ENCODE measurements around the gene MAGI1.
"Not testable (repeated sequence)": the region's sequence is repeated elsewhere in the genome, so short reads cannot be mapped to it uniquely, and the experiment has no call there.

MAGI1 gene

DNA sequence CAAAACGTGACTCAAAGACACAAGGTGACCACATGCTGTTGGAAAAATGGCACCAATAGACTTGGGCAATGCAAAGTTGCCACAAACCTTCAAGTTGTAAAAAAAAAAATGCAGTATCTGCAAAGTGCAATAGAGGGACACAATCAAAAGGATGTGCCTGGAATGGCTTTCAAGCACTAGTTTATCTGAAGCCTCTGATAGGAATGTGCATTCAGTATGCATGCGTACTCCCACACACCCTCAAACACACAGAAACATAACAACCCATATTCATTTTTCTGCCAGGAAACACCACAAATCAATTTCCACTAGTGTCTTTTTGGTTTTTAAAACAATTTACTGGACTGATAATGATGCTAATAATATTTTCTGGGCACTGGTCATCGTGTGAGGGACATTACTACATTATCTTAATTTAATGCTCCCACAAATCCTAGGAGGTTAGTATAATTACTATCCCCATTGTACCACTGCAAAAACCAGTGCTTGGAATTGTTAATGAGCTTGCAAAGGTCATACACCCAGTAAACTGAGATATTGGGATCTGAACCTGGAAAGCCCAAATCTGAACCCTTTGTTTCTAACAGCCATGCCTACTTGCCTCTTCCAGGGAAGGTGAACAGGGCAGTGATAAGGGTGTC is 298.7 kb downstream of the MAGI1 start:
- no peak for DNase-seq

DNA sequence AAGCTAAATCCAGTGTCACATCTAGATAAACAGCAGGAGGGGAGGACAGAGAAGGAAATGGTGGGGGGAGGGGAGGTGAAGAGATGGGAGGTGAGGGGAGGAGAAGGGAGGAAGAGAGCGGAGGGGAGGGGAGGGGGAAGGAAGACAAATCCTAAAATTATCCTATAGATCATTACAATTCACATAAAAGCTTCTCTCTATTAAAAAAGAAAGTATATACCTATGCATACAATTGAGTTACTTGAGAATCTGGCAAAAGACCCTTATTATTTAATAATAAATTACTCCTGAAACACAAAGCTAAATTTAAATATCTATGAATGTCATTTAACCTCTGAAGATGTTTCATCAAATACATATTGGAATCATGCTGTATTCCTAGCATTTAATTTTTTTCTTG is 303.9 kb downstream of the MAGI1 start:
- DNase-seq, result no peak

DNA sequence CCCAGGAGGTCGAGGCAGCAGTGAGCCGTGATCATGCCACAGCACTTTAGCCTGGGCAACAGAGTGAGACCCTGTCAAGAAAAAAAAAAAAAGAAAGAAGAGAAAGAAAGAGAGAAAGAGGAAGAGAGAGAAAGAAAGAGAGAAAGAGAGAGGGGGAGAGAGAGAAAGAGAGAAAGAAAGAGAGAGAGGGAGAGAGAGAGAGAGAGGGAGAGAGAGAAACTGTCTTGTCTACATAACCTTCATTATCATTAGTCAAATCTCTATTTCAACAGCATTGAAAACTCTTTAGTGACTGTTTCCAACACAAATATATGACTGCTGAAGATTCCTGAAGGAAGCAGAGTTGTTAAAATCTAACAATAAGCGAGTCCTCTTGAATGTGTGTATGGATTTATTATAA is 304.3 kb downstream of the MAGI1 start:
- DNase-seq, result no peak

DNA sequence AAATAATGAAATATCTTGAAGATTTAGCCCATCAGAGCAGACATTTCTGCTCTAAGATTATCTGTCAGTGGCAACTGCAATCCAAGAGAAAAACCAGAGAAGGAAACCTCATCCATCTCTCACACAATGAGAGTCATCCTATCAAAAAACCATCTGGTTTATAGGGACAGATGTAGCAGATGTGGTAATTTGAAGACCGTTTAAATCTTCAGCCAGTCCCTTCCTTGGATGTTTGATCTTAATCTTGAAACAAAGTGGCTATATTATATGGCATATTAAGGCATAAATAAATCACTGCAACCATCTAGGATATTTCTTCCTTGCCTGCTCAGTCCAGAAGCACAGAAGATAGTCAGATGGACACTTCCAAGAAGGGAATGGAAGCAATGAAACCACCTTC is 305.3 kb downstream of the MAGI1 start:
- no peak for DNase-seq

DNA sequence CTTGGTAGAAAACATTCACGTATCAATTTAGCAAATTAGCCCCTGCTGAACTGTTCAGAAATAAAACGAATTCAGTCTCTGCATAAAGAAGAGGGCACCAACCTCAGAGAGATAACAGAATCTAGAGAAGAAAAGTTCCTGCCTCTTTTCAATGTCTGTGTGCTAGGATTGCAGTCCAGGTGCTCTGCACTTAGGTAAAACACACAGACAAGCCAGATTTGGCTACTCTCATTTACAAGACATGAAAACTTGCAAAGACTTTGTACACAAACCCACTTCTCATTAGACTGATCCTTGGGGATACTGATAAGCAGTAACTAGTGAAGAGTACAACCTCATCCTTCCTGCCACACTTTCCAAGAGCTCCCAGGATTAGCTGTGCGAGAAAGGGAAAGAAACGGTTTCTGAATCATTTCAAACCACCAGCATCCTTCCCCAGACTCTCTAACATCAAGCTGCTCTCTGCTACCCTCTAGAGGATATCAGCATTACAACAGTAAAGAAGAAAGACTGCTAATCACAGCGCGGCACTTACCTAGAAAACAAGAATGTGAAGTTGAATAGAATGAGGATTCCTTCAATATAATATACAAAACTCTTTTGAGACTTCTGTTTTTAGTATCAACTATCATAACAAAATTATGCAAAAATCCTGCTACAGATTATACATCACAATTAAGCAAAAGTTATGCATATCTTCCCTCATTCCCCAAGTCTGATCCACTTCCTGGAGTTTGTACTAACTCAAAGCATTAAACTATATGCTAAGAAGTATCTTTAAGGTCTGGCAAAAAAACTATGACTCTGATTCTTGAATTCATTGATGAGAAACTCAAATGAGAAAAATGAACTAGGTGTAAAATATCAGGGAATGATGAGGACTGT is 306.4 kb downstream of the MAGI1 start:
- DNase-seq, result no peak

DNA sequence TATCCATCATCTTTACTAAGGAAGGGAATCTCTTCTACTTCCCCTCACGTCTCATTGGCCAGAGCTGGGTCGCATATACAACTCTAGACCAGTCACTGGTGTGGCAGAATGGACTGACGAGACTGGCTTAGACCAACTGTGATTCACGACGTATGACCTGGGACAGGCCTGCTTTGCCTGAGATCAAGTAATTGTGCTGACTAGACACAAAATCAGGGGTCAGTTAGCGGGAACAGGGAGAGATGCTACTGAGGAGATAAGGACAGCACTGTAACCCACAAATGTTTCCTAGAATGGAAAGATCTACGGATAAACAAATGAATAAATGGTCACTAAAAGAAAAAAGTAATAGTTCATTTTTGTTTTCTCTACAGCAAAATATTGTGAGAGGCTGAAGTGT is 308.3 kb downstream of the MAGI1 start:
- no peak for DNase-seq

DNA sequence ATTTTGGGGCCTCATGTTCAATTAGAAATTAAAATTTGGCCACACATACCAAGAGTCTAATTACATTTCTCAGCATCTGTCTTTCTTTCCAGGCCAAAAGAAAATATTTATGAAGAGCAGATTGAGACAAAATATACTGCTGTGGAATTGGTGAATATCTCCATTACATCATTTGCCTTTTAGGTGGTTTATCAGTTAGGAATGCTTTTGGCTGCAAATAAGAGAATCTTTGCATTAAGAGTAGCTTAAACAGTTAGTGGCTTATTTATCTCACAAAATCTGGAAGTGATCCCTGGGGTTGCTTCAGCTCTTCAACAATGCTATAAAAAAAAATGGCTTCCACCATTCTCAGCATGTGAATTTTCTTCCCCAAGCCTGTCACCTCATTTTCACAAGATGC is 308.7 kb downstream of the MAGI1 start:
- DNase-seq, result no peak

DNA sequence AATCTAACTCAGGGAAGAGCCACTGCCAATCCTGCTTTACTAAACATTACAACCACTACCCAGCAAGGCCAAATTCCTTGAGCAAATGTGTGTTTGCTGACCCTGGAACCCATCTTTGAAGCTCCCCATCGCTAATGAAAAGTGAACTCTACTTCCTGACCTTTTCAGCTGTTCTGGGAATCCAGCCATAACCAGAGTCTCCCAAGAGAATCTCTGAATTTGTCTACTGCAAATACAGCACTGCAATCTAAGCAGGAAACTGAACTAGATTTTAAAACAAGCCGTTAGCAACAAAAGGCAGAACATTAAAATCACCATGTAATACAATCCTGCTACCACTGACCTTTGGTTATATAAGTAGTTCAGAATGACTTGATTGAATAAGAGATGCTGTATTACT is 309.2 kb downstream of the MAGI1 start:
- no peak for DNase-seq

DNA sequence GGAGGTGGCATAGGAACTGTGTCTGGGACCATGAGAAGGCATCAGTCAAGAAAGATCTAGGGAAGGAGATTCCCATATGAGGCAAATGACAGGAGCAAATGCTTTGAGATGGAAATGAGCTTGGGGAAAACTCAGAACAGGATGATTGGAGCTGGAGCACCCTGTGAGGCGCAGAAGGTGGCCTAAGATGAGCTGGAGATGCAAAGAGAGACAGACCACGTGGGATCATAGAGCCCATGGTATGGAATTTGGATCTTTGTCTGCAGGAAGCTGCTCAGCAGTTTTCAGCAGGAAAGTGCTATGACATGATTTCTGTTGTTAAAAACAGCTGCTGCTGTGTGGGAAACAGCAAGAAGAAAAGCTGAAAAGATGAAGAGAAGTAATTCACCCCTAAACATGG is 310.6 kb downstream of the MAGI1 start:
- DNase-seq, result no peak

DNA sequence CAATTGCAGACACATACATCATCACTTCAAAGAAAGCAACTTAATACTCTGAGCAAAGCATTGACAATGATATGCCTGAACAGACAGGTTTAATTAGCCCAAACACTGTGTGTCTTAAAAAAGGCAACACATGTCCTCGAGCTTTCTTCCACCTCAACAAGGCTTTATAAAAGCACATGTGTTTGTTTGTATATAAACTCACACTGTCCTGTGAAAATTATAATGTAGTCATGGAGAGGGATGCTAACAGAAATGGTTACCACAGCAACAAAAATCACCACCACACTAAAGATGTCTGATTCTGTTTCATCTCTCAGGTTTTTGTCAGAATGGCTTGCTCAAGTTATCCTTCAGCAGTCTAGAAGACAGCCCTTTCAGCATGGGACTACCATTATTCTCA is 314.7 kb downstream of the MAGI1 start:
- DNase-seq, result no peak

DNA sequence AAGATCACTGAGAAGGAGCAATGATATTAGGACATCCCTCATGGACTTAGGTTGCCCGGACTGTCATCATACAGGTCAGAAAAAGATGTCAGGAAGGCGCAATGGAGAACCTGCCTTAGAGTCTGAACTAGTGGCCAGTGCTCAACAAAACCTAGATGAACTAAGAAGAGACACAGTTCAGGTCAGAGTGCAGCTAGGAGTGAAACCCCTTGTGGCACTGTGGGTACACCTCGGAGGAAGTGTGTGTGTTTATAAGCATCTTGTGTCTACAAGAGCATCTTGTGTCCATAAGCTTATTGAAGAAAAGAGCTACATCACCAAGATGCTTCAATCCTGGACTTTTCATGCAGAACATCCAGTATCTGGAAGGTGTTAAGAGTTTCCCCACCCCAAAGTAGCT is 315.7 kb downstream of the MAGI1 start:
- no peak for DNase-seq

DNA sequence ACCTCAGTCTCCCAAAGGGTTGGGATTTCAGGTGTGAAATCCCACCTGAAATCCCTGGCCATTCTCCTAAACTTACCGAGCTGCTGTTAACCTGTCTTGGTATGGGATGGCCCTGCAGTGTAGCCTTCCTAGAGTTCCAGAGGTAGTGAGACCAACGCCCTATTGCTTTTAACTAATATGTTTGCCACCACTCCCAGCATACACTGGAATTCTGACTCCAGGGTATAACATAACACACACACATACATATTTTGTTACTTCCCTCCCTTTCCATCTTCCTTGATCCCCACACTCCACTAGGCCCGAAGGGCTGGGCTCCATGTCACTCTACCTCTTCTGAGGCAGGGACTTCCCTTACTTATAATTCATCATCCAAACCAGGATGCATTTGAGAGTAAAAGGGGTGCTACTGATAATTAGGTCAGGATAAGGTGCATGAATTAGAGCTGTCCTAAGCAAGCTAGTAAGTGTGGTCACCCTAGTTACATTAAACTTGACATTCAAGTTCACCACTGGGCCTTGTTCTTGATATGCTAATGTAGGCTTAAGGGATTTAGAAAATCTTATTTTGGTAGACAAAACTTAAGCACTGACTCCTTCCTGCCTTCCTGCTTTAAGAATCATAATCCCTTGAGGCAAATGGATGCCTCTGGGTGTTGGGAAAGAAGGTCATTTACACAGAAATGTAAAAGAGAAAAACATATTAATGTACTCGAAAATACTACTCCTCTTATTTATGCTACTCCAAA is 317.6 kb downstream of the MAGI1 start:
- DNase-seq, result no peak

DNA sequence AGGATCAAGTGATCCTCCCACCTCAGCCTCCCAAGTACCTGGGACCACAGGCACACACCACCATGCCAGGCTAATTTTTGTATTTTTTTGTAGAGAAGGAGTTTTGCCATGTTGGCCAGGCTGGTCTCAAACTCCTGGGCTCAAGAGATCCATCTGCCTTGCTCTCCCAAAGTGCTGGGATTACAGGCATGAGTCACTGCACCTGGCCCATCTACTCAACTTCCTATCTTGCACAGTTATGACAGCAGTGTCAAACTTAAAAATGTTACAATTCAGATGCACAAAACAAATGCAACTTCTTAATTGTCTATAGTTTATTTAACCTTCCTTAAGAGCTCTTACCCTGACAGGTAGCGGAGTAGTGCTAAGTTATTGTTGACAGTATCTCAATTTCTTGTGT is 319.1 kb downstream of the MAGI1 start:
- not testable (repeated sequence) for DNase-seq

DNA sequence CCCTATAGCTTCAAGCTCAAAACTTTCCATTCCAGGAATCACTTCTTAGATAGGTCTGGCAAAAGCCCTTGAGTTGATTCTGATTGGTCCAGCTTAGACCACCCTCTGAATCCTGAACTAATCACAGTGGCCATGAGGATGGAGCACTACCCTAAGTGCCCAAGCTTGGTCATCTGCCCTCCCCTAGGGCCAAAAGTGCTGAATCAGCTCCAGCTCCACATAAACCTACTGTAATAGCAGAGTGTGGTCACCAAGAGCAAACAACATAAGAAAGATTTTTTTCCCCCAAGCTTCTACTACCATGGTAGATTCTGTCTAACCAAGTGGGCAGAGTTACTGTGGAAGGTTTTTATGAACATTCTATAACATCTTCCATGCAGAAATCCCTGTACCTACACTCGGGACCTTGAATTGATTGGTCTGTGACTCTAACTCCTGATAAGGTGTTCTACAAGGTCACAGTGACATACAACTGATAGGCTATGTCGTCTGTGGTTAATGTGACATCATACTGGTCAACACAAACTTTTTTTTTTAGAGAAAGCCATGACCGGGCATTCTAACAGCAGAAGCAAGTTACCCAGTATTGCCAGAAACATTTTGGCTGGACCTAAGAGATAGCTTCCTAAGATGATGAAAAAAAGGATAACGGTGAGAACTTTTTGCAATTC is 320.9 kb downstream of the MAGI1 start:
- DNase-seq, result no peak

DNA sequence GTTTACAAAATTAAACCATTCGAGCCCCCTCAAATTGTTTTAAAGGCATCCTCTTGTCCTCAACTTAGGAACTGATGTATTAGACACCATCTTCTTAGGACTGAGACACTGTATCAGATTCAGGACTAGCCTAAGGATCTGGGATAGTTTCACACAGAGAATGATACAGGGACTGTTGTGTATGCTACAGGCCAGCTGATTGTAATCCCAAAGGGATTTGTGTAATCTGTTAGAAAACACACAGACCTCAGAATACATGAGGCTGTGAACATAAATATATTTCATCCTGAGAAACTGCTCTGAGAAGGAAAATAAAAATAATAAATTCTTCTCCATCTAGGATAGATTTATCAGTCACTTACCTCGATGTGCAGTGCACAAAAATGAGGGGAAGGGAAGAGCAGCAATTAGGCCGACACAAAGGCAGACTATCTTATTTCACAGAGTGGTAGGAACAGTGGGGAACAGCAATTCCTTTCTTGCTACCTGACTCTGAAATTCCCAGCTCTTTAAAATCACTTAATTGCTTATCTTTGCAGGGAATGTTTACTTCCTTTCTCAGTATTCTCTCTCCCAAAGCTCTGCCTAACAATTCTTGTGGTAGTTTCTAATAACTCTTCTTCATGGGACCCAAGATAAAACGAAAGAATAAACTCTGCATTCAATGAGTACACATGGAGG is 322.5 kb downstream of the MAGI1 start:
- DNase-seq, result no peak

DNA sequence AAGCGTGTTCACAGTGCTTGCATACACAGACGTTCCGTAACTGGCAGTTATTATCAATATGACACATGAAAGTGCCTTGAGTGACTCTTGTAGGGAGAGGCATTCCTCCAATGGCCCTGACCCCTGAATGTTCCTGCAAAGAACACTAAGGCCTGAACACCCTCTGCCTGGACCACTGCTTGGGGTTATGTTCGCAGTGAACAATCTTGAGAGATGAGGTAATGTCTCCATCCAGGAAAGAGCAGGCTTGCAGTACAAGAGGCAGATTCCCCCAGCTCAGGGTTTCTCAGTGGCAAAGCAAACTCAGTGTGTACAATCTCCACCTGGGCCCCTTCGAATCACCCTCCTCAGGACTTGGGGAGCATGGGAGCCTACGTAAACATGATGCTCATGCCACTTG is 324.6 kb downstream of the MAGI1 start:
- no peak for DNase-seq

DNA sequence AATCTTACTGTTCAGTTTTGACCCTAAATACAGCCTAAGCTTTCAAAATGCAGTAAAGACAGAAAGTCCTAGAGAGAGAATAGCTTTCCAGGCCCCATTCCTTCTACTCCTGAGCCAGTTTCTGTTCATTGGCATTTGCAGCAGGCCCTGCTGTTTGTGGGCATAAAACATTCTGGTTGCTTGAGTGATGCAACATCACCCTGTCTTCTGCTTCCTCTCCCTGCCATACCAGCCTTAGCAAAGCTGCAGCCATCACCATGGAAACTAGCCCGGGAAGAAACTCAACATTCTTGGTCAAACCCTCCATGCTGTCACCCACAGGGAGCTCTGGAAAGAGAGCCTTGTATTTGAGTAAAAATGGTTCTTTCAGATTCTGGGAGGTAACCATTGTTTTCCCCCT is 325.7 kb downstream of the MAGI1 start:
- no peak for DNase-seq

DNA sequence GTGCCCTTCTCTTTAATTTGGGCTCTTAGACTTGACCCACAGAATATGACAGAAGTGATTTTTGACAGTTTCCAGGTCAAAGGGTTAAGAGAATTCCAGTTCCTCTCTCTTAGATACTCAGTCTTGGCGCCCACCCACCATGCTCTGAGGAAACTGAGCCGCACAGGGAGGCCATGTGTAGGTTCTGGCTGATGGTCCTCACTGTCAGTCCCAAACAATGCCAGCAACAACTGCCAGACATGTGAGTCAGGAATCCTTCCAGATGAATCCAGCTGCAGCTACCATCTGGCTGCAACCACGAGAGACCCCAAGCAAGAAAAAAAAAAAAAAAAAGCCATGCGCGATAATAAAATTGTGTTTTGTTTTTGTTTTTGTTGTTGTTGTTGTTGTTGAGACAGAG is 326.6 kb downstream of the MAGI1 start:
- no peak for DNase-seq

DNA sequence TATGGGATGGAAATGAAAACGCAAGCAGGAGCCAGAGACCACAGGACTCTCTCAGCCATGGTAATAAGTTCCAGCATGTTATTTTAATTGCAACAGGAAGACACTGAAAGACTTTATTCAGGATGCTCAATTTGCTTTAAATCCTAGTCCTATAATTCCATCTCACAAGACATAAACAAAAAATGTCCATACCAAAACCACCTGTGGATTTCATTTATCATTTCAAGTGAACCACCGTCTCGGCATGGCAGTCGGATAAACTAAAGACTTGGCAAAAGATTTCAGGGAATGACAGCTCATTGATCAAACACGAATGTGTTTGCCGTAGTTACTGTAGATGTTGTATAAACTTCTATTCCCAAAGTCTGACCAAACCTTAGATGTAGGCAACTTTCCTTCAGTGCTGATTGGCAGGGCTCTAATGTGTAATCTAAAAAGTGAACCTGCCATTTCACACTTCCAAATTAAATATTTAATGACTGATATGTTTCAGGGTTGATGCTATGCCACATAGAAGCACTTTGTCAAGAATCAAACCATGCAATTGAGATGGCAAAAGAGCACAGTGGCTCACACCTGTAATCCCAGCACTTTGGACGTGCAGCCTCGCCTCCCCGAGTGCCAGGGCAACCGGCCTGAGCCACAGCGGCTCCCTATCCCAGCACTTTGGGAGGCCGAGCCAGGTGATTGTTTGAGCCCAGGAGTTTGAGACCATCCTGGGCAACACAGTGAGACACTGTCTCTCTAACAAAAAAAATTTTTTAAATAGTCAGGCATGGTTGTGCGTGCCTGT is 331.7 kb downstream of the MAGI1 start:
- DNase-seq, result no peak

DNA sequence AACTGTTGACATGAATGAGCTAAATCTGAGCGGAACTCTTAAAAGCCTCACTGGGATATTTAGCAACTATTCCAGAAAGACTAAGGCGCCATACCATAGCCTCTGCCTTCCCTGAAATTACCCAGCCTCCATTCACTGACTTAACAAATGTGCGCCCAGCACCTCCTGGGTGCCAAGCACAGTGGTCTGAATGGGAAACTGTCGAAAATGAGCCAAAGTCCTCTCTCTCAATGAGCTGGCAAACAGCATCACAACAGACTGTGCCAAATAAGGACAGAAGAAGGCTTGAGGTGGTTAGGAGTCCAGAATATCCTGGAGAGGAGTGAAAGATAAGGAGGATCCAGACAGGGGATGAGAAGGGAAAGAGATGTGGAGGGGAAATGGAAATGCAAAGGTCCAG is 332.4 kb downstream of the MAGI1 start:
- DNase-seq, result no peak

DNA sequence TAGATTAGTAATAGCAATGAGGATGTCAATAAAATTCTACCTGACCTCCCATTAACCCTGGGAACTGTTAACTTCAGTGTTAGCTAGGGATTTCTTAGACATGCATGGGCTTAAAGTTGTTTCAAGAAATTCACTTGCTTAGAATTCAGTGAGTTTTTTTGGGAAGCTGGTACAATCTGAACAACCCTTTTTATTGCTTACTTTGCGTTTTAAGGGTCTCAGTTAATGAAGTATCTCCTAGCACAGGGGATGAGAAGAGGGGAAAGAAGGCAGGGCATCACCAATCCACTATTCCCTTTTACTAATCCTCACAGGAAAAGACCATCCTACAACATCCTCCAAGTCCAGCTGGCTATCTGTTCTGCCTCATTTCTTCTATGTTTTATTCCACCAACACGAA is 334.9 kb downstream of the MAGI1 start:
- DNase-seq, result no peak

DNA sequence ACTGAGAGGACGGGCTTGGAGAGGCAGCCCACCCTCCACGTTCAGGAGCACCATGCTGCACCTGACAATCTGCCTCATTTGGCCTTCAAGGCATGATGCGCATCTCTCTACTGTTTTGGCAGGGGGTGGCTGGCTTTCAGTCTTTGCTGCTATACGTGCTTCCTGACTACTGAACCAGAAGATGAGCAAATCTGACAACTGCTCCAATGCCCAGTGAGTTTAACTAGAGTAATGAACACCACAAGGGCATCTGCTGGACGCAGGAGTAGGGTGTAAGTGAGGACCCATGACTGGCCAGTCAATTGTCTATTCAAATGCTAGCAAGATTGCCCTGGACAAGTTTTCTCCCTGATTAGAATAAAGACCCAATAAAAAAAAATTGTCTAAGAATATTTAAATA is 335.7 kb downstream of the MAGI1 start:
- no peak for DNase-seq

Measured in stimulated activated CD4-positive, alpha-beta T cell treated with anti-CD3 and anti-CD28 coated beads, Interleukin-1b, Interleukin-23, amount 100 ng/mL, for 48 hours (primary cell).